ENCODE measurements around the gene SNCAIP. TPM values are rescaled to one million over a fixed set of nuclear protein-coding genes. Genes with fewer than 3 reads are reported as not detected.

Gene SNCAIP
- total RNA-seq, 1 experiment from 2014 or later, result not detected

- BruUV-seq (replicated peaks), result no TSS peak
- no peak overlapping the region for H3K27ac ChIP-seq (ENCODE audit: low read length)
- intact Hi-C loops (cut with micrococcal nuclease; ENCODE audit: unreplicated experiment), result no loop called here
- ATAC-seq (no peak), DNase-seq (ENCODE audit: low read depth, low spot score) (no peak)
- in situ Hi-C loops (cut with HindIII; ENCODE audit: low pct_unique_long_range_greater_than_20kb, low sequenced_read_pairs), result no loop called here
- no peak overlapping the region for H3K4me3 ChIP-seq (ENCODE audit: low read depth in 2 of 2, low read length in 2 of 2)
- CTCF ChIA-PET, result no interaction called here
- no peaks in the 10 kb centered on the region for H3K36me3 ChIP-seq (ENCODE audit: control insufficient read depth, insufficient read depth, low read length)
- no peaks in the 10 kb centered on the region for H3K4me1 ChIP-seq (ENCODE audit: control insufficient read depth, insufficient read depth, low read length)
- POLR2A ChIA-PET, result no interaction called here
- peaks cover 2% of the 10 kb centered on the region; the same call in 1 of the 2 replicates for H3K27me3 ChIP-seq (ENCODE audit: control insufficient read depth, insufficient read depth, low read length)
- TF ChIP-seq, protein P1, sequence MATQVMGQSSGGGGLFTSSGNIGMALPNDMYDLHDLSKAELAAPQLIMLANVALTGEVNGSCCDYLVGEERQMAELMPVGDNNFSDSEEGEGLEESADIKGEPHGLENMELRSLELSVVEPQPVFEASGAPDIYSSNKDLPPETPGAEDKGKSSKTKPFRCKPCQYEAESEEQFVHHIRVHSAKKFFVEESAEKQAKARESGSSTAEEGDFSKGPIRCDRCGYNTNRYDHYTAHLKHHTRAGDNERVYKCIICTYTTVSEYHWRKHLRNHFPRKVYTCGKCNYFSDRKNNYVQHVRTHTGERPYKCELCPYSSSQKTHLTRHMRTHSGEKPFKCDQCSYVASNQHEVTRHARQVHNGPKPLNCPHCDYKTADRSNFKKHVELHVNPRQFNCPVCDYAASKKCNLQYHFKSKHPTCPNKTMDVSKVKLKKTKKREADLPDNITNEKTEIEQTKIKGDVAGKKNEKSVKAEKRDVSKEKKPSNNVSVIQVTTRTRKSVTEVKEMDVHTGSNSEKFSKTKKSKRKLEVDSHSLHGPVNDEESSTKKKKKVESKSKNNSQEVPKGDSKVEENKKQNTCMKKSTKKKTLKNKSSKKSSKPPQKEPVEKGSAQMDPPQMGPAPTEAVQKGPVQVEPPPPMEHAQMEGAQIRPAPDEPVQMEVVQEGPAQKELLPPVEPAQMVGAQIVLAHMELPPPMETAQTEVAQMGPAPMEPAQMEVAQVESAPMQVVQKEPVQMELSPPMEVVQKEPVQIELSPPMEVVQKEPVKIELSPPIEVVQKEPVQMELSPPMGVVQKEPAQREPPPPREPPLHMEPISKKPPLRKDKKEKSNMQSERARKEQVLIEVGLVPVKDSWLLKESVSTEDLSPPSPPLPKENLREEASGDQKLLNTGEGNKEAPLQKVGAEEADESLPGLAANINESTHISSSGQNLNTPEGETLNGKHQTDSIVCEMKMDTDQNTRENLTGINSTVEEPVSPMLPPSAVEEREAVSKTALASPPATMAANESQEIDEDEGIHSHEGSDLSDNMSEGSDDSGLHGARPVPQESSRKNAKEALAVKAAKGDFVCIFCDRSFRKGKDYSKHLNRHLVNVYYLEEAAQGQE (IDR thresholded peaks at IDR 0.05; ENCODE audit: insufficient read depth in 1 of 2, low read depth in 2 of 2, low read length in 1 of 2), result no peak
- TF ChIP-seq SIN3A (IDR thresholded peaks at IDR 0.05; ENCODE audit: borderline replicate concordance, insufficient read depth, low read depth, low read length), result no peak
- TF ChIP-seq CTCF (IDR thresholded peaks at IDR 0.05), result no peak
- no peak for TF ChIP-seq POLR2AphosphoS5 (IDR thresholded peaks at IDR 0.05; ENCODE audit: low read depth, low read length)
- no peak for TF ChIP-seq TCF7L2 (IDR thresholded peaks at IDR 0.05; ENCODE audit: low read depth, low read length)
- no peaks in the 10 kb centered on the region for H3K9me3 ChIP-seq (ENCODE audit: control insufficient read depth, insufficient read depth, low read depth, low read length)
Measured at GRCh38 chr5:122402955-122403685, 91.1 kb downstream of the SNCAIP start.

GRCh38 chr5:122404018-122404417 lies 92.0 kb downstream of the SNCAIP start:
- ChIA-PET POLR2A (no interaction called here), CTCF (no interaction called here)
- Histone ChIP-seq H3K4me1 (ENCODE audit: control insufficient read depth, insufficient read depth, low read length) (no peaks in the 10 kb centered on the region), H3K9me3 (ENCODE audit: control insufficient read depth, insufficient read depth, low read depth, low read length) (no peaks in the 10 kb centered on the region), H3K27me3 (ENCODE audit: control insufficient read depth, insufficient read depth, low read length) (peaks cover 2% of the 10 kb centered on the region; the same call in 1 of the 2 replicates), H3K36me3 (ENCODE audit: control insufficient read depth, insufficient read depth, low read length) (no peaks in the 10 kb centered on the region), H3K4me3 (ENCODE audit: low read depth in 2 of 2, low read length in 2 of 2) (no peak overlapping the region), H3K27ac (ENCODE audit: low read length) (no peak overlapping the region)
- DNase-seq (ENCODE audit: low read depth, low spot score) (no peak), ATAC-seq (no peak)
- TF ChIP-seq, protein P1 (IDR thresholded peaks at IDR 0.05; ENCODE audit: insufficient read depth in 1 of 2, low read depth in 2 of 2, low read length in 1 of 2), result no peak
- TF ChIP-seq SIN3A (IDR thresholded peaks at IDR 0.05; ENCODE audit: borderline replicate concordance, insufficient read depth, low read depth, low read length), result no peak
- in situ Hi-C loops (cut with HindIII; ENCODE audit: low pct_unique_long_range_greater_than_20kb, low sequenced_read_pairs) (no loop called here), intact Hi-C loops (cut with micrococcal nuclease; ENCODE audit: unreplicated experiment) (no loop called here)
- BruUV-seq (replicated peaks), result no TSS peak
